Left hindlimb (tissue), 1 donor: ENCODE results near the gene TBC1D13.
"Not testable (repeated sequence)": the region's sequence is repeated elsewhere in the genome, so short reads cannot be mapped to it uniquely, and the experiment has no call there.

Experiments
- DNase-seq: peaks from one replicate; pipeline ENCODE4 v3.0.0-alpha.2; 2018

Gene TBC1D13

GRCh38 chr9:128822407-128823042 is 35.5 kb downstream of the TBC1D13 start:
- DNase-seq, result no peak

- no peak for DNase-seq
Measured at GRCh38 chr9:128823362-128823902, 36.4 kb downstream of the TBC1D13 start.

GRCh38 chr9:128823903-128824406 is 36.9 kb downstream of the TBC1D13 start:
- no peak for DNase-seq

GRCh38 chr9:128824911-128825310 is 37.9 kb downstream of the TBC1D13 start:
- no peak for DNase-seq

GRCh38 chr9:128825923-128826700 is 39.1 kb downstream of the TBC1D13 start:
- DNase-seq, result no peak

- DNase-seq, result no peak
Measured at GRCh38 chr9:128828267-128828666, 41.2 kb downstream of the TBC1D13 start.

DNA sequence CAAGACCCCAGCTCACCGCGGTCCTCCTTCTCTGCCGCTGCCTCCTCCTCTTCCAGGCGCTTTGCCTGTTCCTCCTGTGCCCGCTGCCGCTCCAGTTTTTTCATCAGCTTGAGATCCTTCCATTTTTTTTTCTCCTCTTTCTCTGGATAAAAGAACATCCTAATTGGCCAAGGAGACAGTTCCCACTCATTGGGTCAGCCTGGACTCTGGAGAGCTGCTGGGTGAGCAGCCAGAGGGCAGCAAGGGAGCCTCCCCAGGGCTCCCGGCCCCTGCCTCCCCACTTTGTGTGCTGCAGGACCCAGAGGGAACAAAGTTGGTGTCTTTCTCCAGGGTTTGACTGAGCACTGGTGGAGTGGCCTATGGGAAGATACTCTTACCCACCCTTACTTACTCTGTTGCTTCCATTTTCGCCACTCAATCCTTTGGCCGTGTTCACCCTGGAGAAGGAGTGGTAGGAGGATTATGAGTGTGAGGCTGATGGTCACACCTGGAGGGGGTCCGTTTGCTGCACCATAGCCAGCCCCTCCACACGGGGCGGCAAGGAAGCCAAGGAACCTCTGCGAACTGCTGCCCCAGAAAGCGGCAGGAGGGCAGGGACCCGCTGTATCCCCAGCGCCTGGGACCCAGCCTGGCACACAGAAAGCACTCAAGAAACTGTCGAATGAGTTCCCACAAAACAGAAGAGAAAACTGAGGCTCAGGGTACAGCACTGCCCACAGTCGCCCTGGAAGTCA is 41.8 kb downstream of the TBC1D13 start:
- DNase-seq, result no peak

GRCh38 chr9:128829477-128830251 is 42.6 kb downstream of the TBC1D13 start, which contains the start of gene SPOUT1:
Gene SPOUT1 (minus strand): TSS chr9:128829794. CDS start chr9:128829780, 14 bp downstream.
- peak; percentile 95 for DNase-seq

DNA sequence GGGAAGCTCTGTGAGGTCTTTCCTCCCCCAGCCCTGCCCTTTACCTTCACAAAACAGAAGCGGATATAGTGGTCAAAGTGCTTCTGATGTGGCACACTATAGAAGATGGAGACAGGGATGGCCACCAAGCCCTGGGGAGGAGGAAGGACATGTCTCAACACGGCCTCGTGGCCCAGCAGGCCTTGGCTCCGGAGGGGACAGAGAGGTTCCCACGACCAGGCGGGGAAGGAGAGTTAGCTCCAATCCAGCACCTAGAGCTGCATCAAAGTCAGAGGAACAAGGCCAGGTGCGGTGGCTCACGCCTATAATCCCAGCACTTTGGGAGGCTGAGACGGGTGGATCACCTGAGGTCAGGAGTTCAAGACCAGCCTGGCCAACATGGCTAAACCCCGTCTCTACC is 46.6 kb downstream of the TBC1D13 start:
- DNase-seq, result no peak

- no peak for DNase-seq
Measured at GRCh38 chr9:128835246-128836210, 48.5 kb downstream of the TBC1D13 start.

DNA sequence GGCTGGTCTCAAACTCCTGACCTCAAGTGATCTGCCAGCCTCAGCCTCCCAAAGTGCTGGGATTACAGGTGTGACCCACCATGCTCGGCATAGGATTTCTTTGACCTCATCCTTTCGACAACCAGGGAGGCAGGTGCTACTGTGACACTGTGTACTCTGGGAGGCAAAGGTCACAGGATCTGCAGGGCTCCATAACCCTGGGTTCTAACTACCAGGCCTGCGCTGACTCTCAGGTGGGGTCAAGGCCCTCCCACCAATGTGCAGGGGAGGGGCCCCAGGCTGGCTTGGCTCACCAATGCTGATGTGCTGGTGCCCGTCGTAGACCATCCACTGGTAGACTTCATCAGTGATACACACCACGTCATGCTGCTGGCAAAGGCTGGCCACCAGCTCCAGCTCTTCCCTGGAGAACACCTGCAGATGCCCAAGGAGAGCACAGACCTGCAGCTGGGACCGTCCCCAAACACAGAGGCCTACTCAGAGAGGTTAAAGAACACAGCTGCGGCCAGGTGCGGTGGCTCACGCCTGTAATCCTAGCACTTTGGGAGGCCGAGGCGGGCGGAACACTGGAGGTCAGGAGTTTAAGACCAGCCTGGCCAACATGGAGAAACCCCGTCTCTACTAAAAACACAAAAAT is 49.6 kb downstream of the TBC1D13 start:
- DNase-seq, result no peak

GRCh38 chr9:128838338-128838737 is 51.3 kb downstream of the TBC1D13 start:
- no peak for DNase-seq

DNA sequence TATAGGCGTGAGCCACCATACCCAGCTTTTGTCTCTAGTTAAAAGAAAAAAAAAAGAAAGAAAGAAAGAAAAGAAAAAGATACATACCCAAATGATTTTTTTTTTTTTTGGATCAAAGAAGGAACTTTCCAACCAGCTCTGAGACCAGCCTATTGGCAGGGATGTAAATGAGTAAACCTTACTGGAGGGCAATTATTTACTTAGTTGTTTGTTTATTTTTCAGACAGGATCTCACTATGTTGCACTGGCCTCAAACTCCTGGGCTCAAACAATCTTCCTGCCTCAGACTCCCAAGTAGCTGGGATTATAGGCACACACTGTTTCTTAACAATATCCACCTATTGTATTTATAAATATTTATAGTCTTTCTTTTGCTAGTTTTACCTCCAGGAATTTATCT is 53.5 kb downstream of the TBC1D13 start:
- no peak for DNase-seq

DNA sequence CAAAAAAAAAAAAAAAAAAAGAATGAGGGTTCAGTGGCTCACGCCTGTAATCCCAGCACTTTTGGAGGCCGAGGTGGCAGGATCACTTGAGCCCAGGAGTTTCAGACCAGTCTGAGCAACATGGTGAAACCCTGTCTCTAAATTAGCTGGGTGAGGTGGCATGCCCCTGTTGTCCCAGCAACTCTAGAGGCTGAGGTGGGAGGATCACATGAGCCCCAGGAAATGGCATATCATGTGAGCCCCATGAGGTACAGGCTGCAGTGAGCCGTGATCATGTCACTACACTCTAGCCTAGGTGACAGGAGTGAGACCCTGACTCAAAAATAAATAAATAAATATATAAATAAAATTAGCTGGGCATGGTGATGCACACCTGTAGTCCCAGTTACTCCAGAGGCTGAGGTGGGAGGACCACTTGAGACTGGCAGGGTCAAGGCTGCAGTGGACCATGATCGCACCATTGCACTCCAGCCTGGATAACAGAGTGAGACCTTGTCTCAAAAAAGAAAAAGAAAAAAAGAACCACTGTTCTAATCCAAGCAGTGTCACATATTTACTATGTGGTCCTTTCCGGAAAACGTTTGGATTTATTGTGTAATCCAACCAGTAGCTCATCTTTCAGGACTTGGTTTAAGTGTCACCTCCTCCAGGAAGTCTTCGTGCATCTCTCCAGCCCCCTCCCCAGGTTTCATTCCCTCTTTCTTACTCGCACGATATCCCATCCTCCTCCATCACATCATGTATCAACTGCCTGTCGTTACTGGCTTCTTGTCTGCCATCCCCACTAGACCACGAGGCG is 54.8 kb downstream of the TBC1D13 start:
- no peak for DNase-seq

GRCh38 chr9:128843171-128843570 is 56.1 kb downstream of the TBC1D13 start:
- DNase-seq, result not testable (repeated sequence)

- DNase-seq, result peak; percentile 58
Measured at GRCh38 chr9:128845186-128845931, 58.3 kb downstream of the TBC1D13 start.

DNA sequence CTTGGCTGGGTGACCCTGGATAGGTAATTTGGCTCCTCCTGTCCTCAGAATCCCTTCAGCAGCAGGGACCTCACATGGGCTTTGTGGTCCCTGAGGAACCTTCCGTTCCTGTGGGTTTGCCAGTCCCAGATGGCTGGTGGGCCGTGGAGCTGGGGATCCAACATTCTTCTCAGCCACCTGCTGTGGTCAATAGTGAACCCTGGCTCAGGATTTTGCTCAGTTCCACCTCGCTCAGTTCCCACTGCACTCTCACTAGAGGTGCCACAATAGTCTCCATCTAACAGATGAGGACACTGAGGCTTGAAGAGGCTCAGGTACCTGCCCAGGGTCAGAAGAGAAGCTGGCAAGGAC is 59.6 kb downstream of the TBC1D13 start:
- no peak for DNase-seq

DNA sequence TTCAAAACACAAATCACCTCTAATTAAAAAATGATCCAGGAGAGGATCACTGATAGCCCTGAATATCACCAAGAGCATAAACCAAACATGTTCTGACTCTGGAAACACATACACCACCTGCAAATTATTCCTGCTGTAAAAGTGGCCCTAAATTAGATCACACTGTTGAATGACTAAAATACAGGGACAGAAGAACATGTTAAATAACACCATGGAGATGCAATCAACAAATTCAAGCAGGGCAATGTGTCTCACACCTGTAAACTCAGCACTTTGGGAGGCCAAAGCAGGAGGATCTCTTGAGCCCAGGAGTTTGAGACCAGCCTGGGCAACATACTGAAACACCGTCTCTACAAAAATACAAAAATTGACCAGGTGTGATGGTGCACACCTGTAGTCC is 60.8 kb downstream of the TBC1D13 start:
- DNase-seq, result no peak

- not testable (repeated sequence) for DNase-seq
Measured at GRCh38 chr9:128851024-128851423, 64.0 kb downstream of the TBC1D13 start.
